ENCODE data around the gene CHD9.
"Not testable (repeated sequence)": the region's sequence is repeated elsewhere in the genome, so short reads cannot be mapped to it uniquely, and the experiment has no call there.

Gene CHD9

DNA sequence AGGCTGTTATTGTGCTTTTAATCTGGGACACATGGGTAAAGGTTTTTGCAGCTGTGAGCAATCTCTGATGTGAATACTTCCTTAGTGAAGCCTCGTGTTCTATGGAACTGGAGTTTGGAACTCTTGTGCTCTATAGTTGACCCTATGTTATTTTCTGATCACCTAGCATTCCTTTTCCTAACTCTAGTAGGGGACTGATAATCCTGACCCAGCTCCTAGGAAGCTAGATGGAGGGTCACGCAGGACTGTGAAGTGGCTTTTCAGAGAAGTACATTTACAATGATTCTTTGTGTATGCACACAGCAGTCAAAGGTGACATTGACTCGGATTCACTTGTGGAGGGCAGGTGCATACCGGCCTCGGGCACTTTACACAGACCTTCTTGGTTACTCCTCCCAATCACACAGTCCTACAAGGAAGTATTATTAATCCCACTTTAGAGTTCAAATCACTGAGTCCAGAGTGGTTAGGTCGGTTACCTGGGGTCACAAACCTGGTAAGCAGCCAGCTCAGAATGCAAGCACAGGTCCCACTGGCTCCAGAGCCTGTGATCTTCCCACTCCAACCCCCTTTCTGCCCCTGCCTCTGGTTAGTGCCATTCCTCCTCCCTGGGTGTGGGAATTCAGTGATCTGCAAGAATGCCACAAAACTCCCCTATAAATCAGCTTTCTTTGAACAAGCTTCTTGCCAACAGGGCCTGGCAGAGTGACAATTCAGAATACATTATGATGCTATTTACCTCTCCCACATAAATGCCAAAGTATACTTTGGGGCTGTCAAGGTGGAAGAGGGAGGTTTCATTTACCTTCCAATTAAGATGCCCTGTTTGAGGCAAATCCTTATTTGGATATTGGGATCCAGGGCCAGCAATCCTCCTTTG lies 9.2 kb upstream of the CHD9 start:
- DNase-seq (ENCODE audit: low read depth in 2 of 2), result no peak

GRCh38 chr16:53047515-53047914 lies 7.3 kb upstream of the CHD9 start:
- DNase-seq (ENCODE audit: low read depth in 2 of 2), result not testable (repeated sequence)

GRCh38 chr16:53048139-53048915 lies 6.5 kb upstream of the CHD9 start:
- no peak for DNase-seq (ENCODE audit: low read depth in 2 of 2)

- not testable (repeated sequence) for DNase-seq (ENCODE audit: low read depth in 2 of 2)
Observed at GRCh38 chr16:53051255-53051654, 3.5 kb upstream of the CHD9 start.

DNA sequence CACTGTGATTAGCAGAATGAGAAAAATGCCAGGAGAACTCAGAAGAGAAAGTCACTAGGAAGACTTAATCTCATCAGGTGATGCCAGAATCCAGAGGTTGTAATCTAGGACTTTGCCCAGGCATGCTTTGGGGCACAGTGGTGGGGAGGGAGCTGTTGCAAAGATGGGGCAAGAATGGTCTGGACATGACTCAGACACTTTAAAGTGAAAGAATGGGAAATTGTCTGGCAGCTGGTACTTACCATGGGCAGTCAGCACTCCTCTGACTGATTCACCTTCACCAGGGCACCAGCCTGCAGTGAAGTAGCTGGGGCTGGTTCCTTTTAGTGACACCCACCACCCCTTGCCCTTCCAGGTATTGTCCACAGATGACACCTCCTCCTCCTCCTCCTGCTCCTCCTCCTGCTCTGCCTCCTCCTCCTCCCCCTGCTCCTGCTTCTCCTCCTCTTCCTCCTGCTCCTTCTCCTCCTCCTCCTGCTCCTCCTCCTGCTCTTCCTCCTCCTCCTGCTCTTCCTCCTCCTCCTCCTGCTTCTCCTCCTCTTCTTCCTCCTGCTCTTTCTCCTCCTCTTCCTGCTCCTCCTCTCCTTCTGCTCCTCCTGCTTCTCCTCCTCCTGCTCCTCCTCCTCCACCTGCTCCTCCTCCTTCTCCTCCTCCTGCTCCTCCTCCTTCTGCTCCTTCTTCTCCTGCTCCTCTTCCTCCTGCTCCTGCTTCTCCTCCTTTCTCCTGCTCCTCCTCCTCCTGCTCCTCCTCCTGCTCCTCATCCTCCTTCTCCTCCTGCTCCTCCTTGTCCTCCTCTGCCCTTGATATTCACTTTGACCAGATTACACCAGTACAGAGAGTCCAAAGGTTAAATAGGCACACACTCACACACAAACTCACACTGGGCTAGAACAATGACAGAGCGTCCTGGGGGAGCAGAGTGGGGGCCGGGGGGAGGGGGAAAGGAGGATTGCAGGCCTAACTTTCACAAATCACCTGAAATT lies 2.0 kb upstream of the CHD9 start, which contains the start of gene CHD9NB:
Gene CHD9NB (minus strand): TSS at position 379 of the 983 bp plus-strand sequence. CDS start 8,739 bp downstream, outside the sequence.
- DNase-seq (ENCODE audit: low read depth in 2 of 2), result no peak

DNA sequence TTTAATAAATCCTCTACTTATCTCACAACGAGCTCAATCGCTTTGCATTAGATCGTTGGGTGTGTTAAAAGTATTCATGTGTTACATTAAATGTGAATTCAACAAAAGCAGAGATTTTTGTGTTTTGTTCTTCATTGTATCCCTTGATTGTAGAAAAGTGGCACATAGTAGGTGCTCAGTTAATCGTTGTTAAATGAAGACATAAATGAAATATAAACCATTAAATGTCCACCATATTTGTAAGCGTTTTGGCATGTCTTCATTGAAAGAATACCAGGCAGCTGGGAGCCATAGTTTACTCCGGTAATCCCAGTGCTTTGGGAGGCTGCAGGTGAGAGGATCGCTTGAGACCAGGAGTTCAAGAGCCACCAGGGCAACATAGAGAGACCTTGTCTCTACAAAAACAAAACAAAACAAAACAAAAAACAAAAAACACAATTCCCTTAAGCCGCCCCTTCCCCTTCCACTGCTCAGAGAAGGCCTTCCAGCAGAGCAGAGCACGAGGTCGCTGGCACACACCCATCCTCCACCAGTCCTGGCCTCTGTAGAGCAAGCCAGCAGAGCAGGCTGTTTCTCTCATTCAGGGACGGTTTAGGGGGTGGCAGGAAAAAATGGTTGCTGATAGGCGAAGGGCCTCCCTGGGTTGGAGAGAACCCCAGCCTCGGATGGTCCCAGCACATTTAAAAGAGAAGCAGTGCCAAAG lies 673 bp upstream of the CHD9 start:
- DNase-seq (ENCODE audit: low read depth in 2 of 2), result no peak

DNA sequence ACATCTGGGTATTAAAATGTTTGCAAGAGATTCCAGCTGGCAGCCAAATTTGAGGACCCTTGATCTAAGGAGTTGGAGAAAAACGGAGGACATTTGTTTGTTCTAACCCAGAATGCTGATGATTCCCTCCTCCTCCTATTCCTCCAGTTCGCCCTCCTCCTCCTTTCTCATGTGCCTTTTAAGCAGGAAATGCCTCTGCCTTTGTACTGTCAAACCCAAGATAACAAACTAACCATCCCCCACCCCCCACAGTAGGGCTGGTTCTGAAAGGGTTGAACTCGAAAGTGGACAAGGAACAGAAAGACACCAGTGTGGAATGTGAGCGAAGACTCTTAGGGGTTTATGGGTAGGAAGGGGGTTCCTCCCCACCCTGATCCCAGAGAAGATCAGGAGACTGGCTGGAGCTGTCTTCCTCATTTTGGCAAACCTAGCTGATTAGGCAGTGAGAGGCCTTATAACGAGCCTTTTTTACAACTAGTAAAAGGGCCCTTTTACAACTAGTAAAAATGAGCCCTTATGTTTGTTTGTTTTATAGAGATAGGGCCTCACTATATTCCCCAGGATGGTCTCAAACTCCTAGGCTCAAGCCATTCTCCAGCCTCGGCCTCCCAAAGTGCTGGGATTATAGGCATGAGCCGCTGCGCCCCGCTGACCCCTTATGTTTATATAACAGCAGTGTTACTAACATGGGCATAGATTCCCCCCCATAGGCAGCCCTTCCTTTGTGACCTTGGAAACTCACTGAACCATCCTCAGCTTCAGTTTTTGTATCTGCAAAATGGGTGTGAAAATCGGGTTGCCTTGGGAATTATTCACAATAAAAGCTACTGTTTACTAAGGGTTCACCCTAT lies 975 bp downstream of the CHD9 start:
- no peak for DNase-seq (ENCODE audit: low read depth in 2 of 2)

DNA sequence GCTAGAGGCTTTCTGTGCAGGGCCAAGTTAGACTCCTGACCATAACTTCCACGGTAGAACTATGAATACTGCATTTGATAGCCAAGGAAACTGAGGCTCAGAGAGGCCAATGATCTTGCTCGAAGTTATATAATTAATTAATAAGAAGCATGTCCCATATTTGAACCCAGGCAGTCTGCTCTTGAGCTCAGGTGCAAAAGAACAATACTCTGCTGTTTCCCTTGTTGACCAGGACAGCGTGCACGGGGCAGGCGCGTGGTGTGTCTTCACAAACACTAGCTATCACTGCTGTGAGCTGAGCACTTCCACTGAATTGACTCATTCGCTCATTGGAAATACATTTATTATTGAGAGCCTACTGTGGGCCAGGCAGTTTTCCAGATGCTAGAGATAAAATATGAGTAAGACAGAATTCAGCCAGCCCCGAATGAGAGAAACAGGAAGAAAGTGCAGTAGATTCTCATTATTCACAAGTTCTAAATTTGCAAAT lies 1.6 kb downstream of the CHD9 start:
- no peak for DNase-seq (ENCODE audit: low read depth in 2 of 2)

- no peak for DNase-seq (ENCODE audit: low read depth in 2 of 2)
Observed at GRCh38 chr16:53057658-53058057, 2.9 kb downstream of the CHD9 start.

DNA sequence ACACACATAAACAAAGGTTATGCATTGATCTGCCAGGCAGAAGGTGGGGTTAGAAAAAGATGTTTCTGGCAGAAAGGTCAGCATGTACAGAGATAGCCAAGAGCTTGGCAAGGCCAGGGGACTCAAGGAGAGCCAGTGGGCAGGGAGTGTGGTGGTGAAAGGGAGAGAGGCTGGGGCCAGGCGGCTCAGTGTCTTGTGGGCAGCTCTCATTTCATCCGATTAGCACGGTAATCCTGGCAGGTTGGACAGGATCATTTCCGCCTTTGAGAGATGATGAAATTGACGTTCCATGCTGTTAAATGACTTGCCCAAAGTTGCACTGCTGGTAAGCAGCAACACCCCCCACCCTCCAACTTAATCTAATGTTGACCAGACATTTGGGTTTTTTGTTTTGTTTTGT lies 3.6 kb downstream of the CHD9 start:
- DNase-seq (ENCODE audit: low read depth in 2 of 2), result no peak

GRCh38 chr16:53058882-53059281 lies 4.1 kb downstream of the CHD9 start:
- DNase-seq (ENCODE audit: low read depth in 2 of 2), result no peak

GRCh38 chr16:53059672-53060071 lies 4.9 kb downstream of the CHD9 start:
- DNase-seq (ENCODE audit: low read depth in 2 of 2), result no peak

DNA sequence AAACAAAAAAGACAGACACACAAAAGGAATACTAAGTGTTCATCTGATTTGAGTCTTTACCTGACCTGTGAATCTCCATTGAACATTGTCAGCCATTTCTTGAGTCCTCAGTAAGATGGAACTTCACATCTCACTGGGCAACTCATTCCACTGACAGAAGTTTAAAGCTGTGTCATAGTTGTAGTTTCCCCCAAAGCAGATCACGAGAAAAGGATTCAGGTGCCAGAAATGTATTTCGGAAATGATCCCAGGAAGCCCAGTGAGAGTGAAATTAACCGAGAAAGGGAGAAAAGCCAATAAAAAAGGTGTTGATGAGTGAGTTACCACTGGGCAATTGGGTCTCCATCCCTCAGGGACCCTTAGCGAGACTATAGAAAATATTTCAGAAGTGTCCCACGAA lies 6.5 kb downstream of the CHD9 start:
- no peak for DNase-seq (ENCODE audit: low read depth in 2 of 2)

GRCh38 chr16:53061701-53062159 lies 6.9 kb downstream of the CHD9 start:
- no peak for DNase-seq (ENCODE audit: low read depth in 2 of 2)

DNA sequence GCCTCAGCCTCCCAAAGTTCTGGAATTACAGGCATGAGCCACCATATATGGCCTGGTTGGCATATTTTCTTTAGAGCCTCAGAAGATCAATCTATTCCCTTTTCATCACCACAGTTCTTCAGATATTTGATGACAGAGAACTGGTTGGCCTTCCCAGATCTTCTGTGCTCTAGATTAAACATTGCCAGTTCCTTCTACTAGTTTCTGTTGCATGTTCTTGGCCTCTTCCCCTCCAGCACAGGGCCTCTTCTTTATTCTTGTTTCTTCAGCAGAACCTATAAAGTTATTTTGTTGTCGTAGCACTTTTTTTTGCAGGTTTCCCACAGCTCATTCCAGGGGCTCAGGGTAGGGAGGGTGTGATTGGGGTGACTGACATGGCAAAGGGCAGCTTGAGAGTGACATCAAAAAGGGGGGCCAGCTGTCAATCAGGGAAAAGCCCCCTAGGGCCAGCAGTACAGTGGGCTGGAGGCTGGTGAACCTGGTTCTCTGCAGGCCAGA lies 9.3 kb downstream of the CHD9 start:
- no peak for DNase-seq (ENCODE audit: low read depth in 2 of 2)

DNA sequence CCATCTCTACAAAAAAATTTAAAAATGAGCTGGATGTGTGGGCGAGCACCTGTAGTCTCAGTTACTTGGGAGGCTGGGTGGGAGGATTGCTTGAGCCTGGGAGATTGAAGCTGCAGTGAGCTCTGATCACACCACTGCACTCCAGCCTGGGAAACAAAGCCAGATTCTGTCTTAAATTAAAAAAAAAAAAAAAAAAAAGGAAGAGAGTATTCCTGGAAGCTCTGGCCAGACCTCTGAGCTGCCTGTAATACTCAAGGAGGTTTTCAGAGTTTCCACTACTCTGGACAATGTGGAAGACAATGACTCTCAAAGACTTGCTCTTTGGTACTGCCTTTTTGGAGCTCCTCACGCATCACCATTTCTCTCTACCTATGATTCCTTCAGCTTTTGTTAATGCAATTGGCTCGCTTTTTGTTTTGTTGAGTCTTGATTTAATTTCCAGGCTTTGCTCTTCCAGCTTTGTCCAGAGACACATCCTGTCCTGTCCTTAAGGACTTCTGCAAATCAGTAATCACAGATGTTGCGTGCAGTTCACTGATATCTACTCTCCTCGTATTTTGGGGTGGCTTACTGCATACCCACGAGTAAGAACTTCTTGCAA lies 10.8 kb downstream of the CHD9 start:
- DNase-seq (ENCODE audit: low read depth in 2 of 2), result no peak

DNA sequence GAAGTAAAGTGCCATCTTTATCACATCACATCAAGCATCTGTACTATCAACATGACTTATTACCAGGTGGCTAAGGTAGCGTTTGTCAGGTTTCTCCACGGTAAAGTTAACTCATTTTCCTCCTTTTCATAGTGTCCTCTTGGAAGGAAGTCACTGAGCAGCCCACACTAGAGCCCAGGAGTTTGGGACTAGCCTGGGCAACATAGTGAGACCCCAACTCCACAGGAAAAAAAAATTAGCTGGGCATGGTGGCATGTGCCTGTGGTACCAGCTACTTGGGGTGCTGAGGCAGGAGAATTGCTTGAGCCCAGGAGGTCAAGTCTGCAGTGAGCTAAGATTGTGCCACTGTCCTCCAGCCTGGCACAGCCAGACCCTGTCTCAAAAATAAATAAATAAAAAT lies 12.9 kb downstream of the CHD9 start:
- DNase-seq (ENCODE audit: low read depth in 2 of 2), result no peak

- DNase-seq (ENCODE audit: low read depth in 2 of 2), result no peak
Observed at GRCh38 chr16:53068423-53068833, 13.6 kb downstream of the CHD9 start.

- no peak for DNase-seq (ENCODE audit: low read depth in 2 of 2)
Observed at GRCh38 chr16:53069772-53070171, 15.0 kb downstream of the CHD9 start.
